Cardiac muscle cell (in vitro differentiated cells and primary cell): Measurements from ENCODE around the gene CCDC88C. TPM values are rescaled to one million over a fixed set of nuclear protein-coding genes. Genes with fewer than 3 reads are reported as not detected.
A peak's percentile ranks its signal among the peaks of the same experiment; 100 is the strongest.

Source experiments
- DNase-seq, 2 donors: peaks; one replicate each; pipeline versions ENCODE4 v3.0.0 to v3.0.0-alpha.2; 2010 to 2017; ENCODE audit warnings: low read depth in 1 of 2, low spot score in 1 of 2
- H3K27ac ChIP-seq: fragments of 200-600 bp; sonication (generic); 2 replicates; pipeline ENCODE4 v1.5.1; 2016
- H3K27me3 ChIP-seq: fragments of 200-600 bp; sonication (generic); 2 replicates; pipeline ENCODE4 v1.6.0; 2016; ENCODE audit warnings: control low read depth
- H3K36me3 ChIP-seq: fragments of 200-600 bp; sonication (generic); 2 replicates; pipeline ENCODE4 v1.5.1; 2016; ENCODE audit warnings: control low read depth
- H3K4me1 ChIP-seq: fragments of 200-600 bp; sonication (generic); 2 replicates; pipeline ENCODE4 v1.8.1; 2017; ENCODE audit warnings: low read depth, mild to moderate bottlenecking, mixed run types
- H3K4me3 ChIP-seq: fragments of 200-600 bp; sonication (generic); 2 replicates; pipeline ENCODE4 v1.5.1; 2016; ENCODE audit warnings: mild to moderate bottlenecking
- H3K9me3 ChIP-seq: fragments of 200-600 bp; sonication (generic); 2 replicates; pipeline ENCODE4 v1.5.1; 2017; ENCODE audit warnings: low read depth, mild to moderate bottlenecking, control low read depth
- CTCF ChIP-seq: IDR thresholded peaks from 2 replicates; pipeline ENCODE4 v1.5.1; 2012; ENCODE audit warnings: low read depth, mild to moderate bottlenecking, low read length
- polyA plus RNA-seq: library from polyadenylated mRNA; unstranded; fragments of >200 nt; fragmentation: Nextera tagmentation; extraction: Ambion mirVana; gene quantifications from 2 replicates; pipeline ENCODE4 v1.2.1, GENCODE V29; 2016
- total RNA-seq: library from RNA; depleted of rRNA; stranded (reverse); fragments of >200 nt; gene quantifications from 2 replicates; pipeline ENCODE4 v1.2.3, GENCODE V29; 2016

The CCDC88C gene
- total and polyA plus RNA-seq, 2 experiments from 2014 or later, result 0.49 to 1.2 TPM

- H3K4me3 ChIP-seq, result no peak overlapping the region
- no peaks in the 10 kb centered on the region for H3K9me3 ChIP-seq
- no peaks in the 10 kb centered on the region for H3K4me1 ChIP-seq
- no peaks in the 10 kb centered on the region for H3K36me3 ChIP-seq
- H3K27ac ChIP-seq, result no peak overlapping the region
- no peak for TF ChIP-seq CTCF
- H3K27me3 ChIP-seq, result peaks cover 100% of the 10 kb centered on the region
- DNase-seq, result peak in 1 of 2 donors; percentile 26
Observed at GRCh38 chr14:91332986-91333649, 84.5 kb downstream of the CCDC88C start.

- DNase-seq, result no peak
- peaks cover 100% of the 10 kb centered on the region for H3K27me3 ChIP-seq
- H3K4me1 ChIP-seq, result no peaks in the 10 kb centered on the region
- no peaks in the 10 kb centered on the region for H3K36me3 ChIP-seq
- no peaks in the 10 kb centered on the region for H3K9me3 ChIP-seq
- H3K4me3 ChIP-seq, result no peak overlapping the region
- H3K27ac ChIP-seq, result no peak overlapping the region
- TF ChIP-seq CTCF, result no peak
Observed at GRCh38 chr14:91332171-91332985, 85.2 kb downstream of the CCDC88C start.

- TF ChIP-seq CTCF, result no peak
- no peaks in the 10 kb centered on the region for H3K4me1 ChIP-seq
- peaks cover 100% of the 10 kb centered on the region for H3K27me3 ChIP-seq
- no peak overlapping the region for H3K4me3 ChIP-seq
- DNase-seq, result no peak
- H3K9me3 ChIP-seq, result no peaks in the 10 kb centered on the region
- no peak overlapping the region for H3K27ac ChIP-seq
- no peaks in the 10 kb centered on the region for H3K36me3 ChIP-seq
Observed at GRCh38 chr14:91331721-91332120, 85.9 kb downstream of the CCDC88C start.

GRCh38 chr14:91330856-91331255 lies 86.8 kb downstream of the CCDC88C start:
- TF ChIP-seq CTCF, result no peak
- H3K9me3 ChIP-seq, result no peaks in the 10 kb centered on the region
- no peak for DNase-seq
- H3K36me3 ChIP-seq, result no peaks in the 10 kb centered on the region
- no peak overlapping the region for H3K27ac ChIP-seq
- peaks cover 99% of the 10 kb centered on the region for H3K27me3 ChIP-seq
- peaks cover under 1% of the 10 kb centered on the region for H3K4me1 ChIP-seq
- H3K4me3 ChIP-seq, result no peak overlapping the region

GRCh38 chr14:91330096-91330696 lies 87.4 kb downstream of the CCDC88C start:
- H3K27me3 ChIP-seq, result peaks cover 94% of the 10 kb centered on the region
- H3K36me3 ChIP-seq, result no peaks in the 10 kb centered on the region
- peaks cover 5% of the 10 kb centered on the region for H3K4me1 ChIP-seq
- DNase-seq, result no peak
- H3K9me3 ChIP-seq, result no peaks in the 10 kb centered on the region
- H3K4me3 ChIP-seq, result no peak overlapping the region
- TF ChIP-seq CTCF, result no peak
- no peak overlapping the region for H3K27ac ChIP-seq
